ACC112 (cell line): Measurements from ENCODE around the gene C1orf74.

Experiments
- H2AFZ ChIP-seq: fragments of 200-600 bp; sonication (generic); one replicate; pipeline ENCODE4 v1.6.0; 2017; ENCODE audit warnings: antibody characterized with exemption, low read length; ENCODE audit not compliant: unreplicated experiment
- H3K27ac ChIP-seq: fragments of 200-600 bp; sonication (generic); 2 replicates; pipeline ENCODE4 v1.5.1; 2014; ENCODE audit warnings: low read depth, mild to moderate bottlenecking, antibody characterized with exemption, low read length, moderate library complexity
- H3K27me3 ChIP-seq: fragments of 200-600 bp; sonication (generic); 2 replicates; pipeline ENCODE4 v1.6.1; 2014; ENCODE audit warnings: mild to moderate bottlenecking, antibody characterized with exemption, low read length, moderate library complexity, mixed read lengths; ENCODE audit not compliant: insufficient read depth
- H3K36me3 ChIP-seq: fragments of 200-600 bp; sonication (generic); 2 replicates; pipeline ENCODE4 v1.6.1; 2016; ENCODE audit warnings: mild to moderate bottlenecking, antibody characterized with exemption, low read length, moderate library complexity, mixed read lengths; ENCODE audit not compliant: insufficient read depth
- H3K4me1 ChIP-seq: fragments of 200-600 bp; sonication (generic); one replicate; pipeline ENCODE4 v1.6.1; 2016; ENCODE audit warnings: low read length, mixed read lengths; ENCODE audit not compliant: insufficient read depth, unreplicated experiment, control insufficient read depth
- H3K4me3 ChIP-seq: fragments of 200-600 bp; sonication (generic); 2 replicates; pipeline ENCODE4 v1.5.1; 2014; ENCODE audit warnings: mild to moderate bottlenecking, low read depth, low read length
- H3K79me2 ChIP-seq: fragments of 200-600 bp; sonication (generic); one replicate; pipeline ENCODE4 v1.6.0; 2016; ENCODE audit warnings: low read length; ENCODE audit not compliant: control insufficient read depth, unreplicated experiment, insufficient read depth

C1orf74 gene

DNA sequence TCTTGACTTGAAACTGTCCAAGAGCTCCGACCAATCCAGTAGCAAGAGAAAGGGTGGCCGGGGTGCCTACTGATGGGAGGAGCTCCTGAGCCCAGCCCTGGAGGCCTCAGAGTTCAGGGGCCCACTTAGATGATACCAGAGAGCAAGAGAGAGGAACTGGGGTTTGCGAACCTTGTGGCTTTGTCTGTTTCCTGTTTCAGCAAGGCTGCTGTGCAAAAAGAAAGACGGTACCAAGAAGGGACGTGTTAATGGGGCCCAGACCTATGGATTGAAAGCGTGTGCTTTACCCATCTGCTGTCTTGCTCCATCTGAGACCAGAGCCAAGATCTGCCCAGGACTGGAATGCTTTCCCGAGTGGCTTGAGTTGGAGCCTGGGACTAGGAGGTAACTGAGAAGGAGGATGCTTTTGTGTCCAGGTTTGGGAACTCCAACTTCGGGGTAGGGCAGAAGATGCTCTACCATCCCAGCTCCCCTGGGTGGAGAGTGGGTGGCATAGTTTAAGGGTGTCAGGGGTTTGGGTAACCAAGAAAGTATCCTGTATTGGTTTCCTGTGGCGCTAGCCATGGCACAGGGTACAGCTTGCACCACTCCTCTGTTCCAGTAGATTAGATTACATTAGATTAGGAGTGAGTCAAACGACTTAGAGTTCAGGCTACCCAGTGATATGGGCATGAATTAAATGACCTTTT lies 28.3 kb downstream of the C1orf74 start, which contains the start of gene TRAF3IP3:
Gene TRAF3IP3, plus strand, starts transcription at position 128 of the 689 bp plus-strand sequence. CDS start 3,987 bp downstream, outside the sequence.
- no peaks in the 10 kb centered on the region for H3K36me3 ChIP-seq
- H3K4me3 ChIP-seq, result no peak within 1 kb of the TSS
- H2AFZ ChIP-seq, result no peak within 1 kb of the TSS
- H3K79me2 ChIP-seq, result no peaks in the 10 kb centered on the region
- H3K27me3 ChIP-seq, result peaks cover 7% of the 10 kb centered on the region; the same call in 1 of the 2 replicates
- H3K4me1 ChIP-seq, result peaks cover under 1% of the 10 kb centered on the region
- no peak within 1 kb of the TSS for H3K27ac ChIP-seq

DNA sequence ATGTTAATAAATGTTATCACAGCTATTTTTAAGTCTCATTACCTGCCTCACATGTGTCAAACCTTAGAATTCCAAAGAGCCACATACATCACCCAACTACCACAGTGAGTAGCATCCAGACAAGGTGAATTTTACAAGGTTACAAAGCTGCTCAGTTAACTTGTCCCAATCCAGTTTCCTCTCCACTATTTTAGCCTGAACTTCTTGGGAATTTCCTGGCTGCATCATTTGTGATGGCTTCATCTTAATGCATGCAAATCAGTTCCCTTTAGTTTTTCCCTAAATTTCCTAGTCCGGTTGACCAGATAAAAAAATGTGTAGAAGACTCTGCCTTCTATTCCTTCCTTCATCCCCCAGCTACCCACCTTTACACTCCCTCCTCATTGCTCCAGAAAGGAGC lies 29.1 kb downstream of the C1orf74 start:
- Histone ChIP-seq H3K27ac (no peak overlapping the region), H2AFZ (no peak overlapping the region), H3K4me1 (no peaks in the 10 kb centered on the region), H3K27me3 (peaks cover 7% of the 10 kb centered on the region; the same call in 1 of the 2 replicates), H3K36me3 (no peaks in the 10 kb centered on the region), H3K79me2 (no peaks in the 10 kb centered on the region), H3K4me3 (no peak overlapping the region)

DNA sequence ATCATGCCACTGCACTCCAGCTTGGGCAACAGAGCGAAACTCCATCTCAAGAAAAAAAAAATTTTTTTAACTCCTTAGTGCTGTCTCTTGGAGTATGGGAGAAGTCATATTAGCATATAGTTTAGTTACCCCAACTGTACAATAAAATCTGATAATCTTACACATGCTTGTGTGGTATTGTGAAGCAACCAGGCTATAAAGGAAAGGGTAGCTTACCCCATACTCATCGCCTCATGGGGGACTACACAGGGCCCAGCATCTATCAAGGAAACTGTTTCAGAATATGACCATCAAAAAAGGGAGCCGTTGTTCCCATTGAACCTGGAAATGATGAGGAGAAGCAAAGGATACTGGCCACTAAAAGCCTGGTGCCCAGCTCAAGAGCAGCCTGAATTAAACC lies 31.5 kb downstream of the C1orf74 start:
- H3K36me3 ChIP-seq, result no peaks in the 10 kb centered on the region
- no peak overlapping the region for H2AFZ ChIP-seq
- no peak overlapping the region for H3K4me3 ChIP-seq
- H3K79me2 ChIP-seq, result no peaks in the 10 kb centered on the region
- no peak overlapping the region for H3K27ac ChIP-seq
- peaks cover 7% of the 10 kb centered on the region; the same call in 1 of the 2 replicates for H3K27me3 ChIP-seq
- peaks cover 4% of the 10 kb centered on the region for H3K4me1 ChIP-seq

DNA sequence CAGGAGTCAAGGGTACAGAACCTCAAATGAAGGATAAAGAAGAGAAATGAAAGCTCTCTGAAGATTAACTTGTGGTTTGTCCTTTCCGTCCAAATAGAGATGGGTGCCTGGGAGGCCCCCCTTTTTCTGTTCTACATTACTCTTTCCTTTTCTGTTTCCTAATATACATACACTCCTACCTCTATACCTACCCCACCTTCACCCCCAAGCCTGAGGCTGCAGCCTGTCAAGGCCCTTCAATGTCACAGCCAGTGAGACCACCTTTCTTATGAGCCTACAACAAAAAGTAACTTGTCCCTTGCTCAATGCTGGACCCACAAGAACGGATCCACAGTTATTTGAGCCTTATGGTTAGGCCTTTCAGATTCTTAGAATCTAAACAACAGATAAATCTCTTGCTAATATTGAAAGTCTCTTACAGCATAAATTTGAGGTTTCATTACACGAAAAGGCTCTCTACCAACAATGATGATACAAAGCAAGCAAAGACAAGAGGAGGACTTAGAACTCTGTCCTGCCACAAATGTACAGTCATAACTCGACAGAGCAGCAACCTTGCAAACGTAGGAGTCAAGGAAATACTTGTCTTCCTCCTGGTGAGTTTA lies 32.6 kb downstream of the C1orf74 start:
- Histone ChIP-seq H3K36me3 (no peaks in the 10 kb centered on the region), H3K27ac (no peak overlapping the region), H3K79me2 (no peaks in the 10 kb centered on the region), H3K27me3 (no peaks in the 10 kb centered on the region), H2AFZ (no peak overlapping the region), H3K4me3 (no peak overlapping the region), H3K4me1 (peaks cover 7% of the 10 kb centered on the region)

DNA sequence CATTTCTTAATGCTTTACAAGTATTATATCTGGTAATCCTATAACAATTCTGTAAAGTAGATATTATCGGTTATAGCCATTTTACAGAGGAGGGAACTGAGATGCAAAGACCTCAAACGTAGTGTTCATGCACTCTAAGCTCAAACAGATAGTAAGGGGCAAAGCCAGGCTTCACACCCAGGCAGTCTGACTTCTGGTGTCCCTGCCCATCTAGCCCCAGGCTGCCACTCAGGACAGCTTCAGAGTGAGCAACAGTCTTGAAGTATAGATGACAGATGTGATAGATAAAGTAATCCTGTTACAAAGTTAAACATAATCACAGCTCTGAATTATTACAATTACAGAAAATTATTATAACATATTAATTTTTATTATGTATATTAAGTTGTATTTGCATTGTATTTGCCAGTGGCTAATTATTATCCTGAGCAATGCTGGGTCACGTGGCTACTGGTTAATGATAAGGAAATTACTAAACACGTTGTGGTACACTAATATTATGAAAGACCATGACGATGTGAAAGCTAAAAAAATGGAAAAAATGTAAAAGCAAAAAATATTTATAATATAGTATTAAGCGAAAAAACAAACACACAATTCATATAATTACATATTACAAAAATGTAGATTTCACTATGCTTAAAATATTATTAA lies 34.6 kb downstream of the C1orf74 start:
- Histone ChIP-seq H3K27ac (no peak overlapping the region), H3K4me1 (peaks cover 9% of the 10 kb centered on the region), H3K4me3 (no peak overlapping the region), H2AFZ (no peak overlapping the region), H3K79me2 (no peaks in the 10 kb centered on the region), H3K36me3 (no peaks in the 10 kb centered on the region), H3K27me3 (no peaks in the 10 kb centered on the region)

DNA sequence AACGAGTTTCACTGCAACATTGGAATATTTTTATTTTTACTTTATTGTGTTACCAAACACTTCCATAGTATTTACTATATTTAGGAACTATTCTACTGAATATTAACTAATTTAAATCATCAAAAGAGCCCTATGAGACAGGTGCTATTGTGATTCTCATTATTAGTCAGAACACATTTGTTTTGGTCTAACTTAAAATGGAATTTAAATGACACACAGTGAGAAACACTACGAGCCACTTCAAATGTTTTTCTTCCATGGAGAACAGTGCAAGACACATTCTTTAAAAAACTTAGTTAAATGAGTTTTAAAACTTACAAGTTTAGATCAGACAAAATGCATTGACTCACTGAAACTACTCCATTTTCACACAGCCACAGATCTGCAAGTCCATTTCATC lies 35.2 kb downstream of the C1orf74 start:
- no peaks in the 10 kb centered on the region for H3K79me2 ChIP-seq
- H2AFZ ChIP-seq, result no peak overlapping the region

DNA sequence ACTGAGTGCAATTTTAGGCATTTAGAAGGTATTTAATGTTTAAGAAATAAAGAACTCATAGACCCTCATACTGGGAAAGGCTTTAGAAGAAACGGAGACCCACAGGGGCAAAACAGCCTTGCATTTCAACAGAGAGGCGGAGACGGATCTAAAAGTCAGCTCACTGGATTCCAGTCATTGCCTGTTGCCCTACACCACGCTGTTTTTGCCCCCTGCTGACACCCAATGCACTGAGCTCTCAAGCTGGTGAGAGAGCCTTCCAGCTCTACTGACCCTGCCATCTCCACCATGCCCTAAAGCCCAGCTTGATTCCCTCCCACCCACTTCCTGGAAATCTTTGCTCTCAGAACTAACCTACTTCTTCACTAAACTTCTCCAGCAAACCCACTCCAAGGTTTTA lies 35.7 kb downstream of the C1orf74 start:
- H2AFZ ChIP-seq, result peak overlapping the region; percentile 32

More for the DNA sequence above, 35.2 kb downstream of the C1orf74 start:
- Histone ChIP-seq H3K27ac (no peak overlapping the region), H3K4me1 (peaks cover 9% of the 10 kb centered on the region), H3K4me3 (no peak overlapping the region), H3K27me3 (no peaks in the 10 kb centered on the region), H3K36me3 (no peaks in the 10 kb centered on the region)

DNA sequence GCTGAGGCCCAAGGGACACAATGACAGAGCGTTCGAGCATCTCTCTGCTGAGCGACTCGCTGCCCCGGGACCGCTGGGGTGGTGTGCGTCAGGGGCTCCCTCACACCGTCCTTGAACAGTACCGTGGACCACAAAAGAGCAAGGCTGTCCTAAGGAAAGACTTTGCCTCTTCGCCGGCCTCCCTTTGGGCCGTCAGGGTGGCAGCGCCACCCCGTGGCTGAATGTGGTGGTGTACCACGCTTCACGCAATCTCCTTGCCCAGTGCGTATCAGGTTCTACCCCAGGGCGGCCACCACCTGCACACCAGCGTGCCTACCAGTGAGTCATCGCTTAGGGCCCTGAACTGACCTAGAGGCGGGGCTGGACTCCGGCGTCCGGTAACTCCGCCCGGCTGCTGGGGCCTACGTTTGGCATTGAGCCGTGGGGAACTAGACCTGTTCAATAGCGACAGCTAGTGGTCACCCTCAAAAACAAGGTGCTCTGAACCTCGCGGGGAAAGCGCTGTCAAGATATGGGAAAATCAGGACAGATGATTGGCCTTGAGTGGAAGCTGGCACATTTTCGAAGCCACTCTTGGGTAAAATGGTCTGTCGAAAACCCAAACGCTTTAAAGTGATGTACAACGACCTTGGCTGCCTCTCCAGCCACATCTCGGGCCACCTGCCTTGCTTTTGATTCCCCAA lies 36.6 kb downstream of the C1orf74 start:
- Histone ChIP-seq H3K36me3 (no peaks in the 10 kb centered on the region), H3K79me2 (no peaks in the 10 kb centered on the region), H2AFZ (peak overlapping the region; percentile 32), H3K27me3 (no peaks in the 10 kb centered on the region), H3K4me1 (peaks cover 19% of the 10 kb centered on the region), H3K4me3 (no peak overlapping the region), H3K27ac (no peak overlapping the region)

More for the DNA sequence above, 35.7 kb downstream of the C1orf74 start:
- Histone ChIP-seq H3K27me3 (no peaks in the 10 kb centered on the region), H3K79me2 (no peaks in the 10 kb centered on the region), H3K4me1 (peaks cover 10% of the 10 kb centered on the region), H3K36me3 (no peaks in the 10 kb centered on the region), H3K27ac (no peak overlapping the region), H3K4me3 (no peak overlapping the region)

DNA sequence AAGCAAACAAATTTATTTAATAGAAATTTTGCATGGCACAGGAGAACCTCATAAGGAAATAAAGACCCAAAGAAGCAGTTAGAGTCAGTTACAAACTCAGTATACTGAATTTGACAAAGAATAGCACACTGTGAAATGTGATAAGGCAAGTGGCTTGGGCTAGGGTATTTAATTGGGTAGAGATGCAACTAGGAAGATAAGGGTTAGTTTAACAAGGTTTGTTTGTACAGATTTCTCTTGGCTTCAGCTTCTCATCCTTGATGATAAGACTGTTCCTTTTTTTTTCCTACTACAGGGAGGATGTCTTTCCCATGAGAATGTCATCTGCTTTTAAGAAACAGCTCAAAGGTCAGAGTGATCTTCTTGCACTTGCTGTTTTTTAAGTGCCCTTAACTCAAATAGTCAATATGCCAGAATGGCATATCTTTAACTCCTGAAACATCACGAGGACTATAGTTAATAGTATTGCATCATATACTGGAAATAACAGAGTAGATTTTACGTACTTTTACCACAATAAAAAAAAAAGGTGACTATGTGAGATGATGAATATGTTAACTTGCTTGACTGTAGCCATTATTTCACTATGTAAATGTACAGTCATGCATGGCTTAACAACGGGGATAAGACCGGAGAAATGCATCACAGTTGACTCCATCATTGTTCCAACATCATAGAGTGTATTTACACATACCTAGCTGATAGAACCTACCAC lies 37.8 kb downstream of the C1orf74 start:
- no peak overlapping the region for H2AFZ ChIP-seq
- H3K27ac ChIP-seq, result no peak overlapping the region
- H3K36me3 ChIP-seq, result no peaks in the 10 kb centered on the region
- peaks cover 26% of the 10 kb centered on the region for H3K4me1 ChIP-seq
- no peak overlapping the region for H3K4me3 ChIP-seq
- H3K27me3 ChIP-seq, result no peaks in the 10 kb centered on the region
- no peaks in the 10 kb centered on the region for H3K79me2 ChIP-seq

DNA sequence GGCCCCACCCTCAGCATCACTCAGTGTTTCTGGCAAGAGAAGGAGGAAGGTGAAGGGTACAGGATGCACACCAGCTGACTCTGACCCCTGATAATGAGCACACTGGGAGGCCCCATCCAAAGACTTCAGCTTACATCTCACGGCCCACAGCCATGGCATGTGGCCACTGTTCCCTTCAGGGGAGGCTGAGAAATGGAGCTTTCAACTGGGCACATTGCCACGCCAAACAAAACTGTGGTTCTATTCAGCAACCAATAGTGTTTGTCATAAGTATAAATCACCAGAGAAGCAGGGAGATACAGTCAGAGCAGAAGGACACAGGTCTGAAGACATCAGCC lies 41.2 kb downstream of the C1orf74 start:
- H2AFZ ChIP-seq, result peak overlapping the region; percentile 35
- H3K36me3 ChIP-seq, result no peaks in the 10 kb centered on the region
- H3K4me3 ChIP-seq, result peak overlapping the region; percentile 71
- no peaks in the 10 kb centered on the region for H3K27me3 ChIP-seq
- no peaks in the 10 kb centered on the region for H3K79me2 ChIP-seq
- H3K27ac ChIP-seq, result peak overlapping the region; percentile 74
- H3K4me1 ChIP-seq, result peaks cover 27% of the 10 kb centered on the region
